ENCODE data around the gene CRELD2. TPM values are rescaled to one million over a fixed set of nuclear protein-coding genes. Genes with fewer than 3 reads are reported as not detected.

CRELD2 gene
- total and polyA plus RNA-seq, 2 experiments from 2014 or later: 35.7 to 47.7 TPM

DNA sequence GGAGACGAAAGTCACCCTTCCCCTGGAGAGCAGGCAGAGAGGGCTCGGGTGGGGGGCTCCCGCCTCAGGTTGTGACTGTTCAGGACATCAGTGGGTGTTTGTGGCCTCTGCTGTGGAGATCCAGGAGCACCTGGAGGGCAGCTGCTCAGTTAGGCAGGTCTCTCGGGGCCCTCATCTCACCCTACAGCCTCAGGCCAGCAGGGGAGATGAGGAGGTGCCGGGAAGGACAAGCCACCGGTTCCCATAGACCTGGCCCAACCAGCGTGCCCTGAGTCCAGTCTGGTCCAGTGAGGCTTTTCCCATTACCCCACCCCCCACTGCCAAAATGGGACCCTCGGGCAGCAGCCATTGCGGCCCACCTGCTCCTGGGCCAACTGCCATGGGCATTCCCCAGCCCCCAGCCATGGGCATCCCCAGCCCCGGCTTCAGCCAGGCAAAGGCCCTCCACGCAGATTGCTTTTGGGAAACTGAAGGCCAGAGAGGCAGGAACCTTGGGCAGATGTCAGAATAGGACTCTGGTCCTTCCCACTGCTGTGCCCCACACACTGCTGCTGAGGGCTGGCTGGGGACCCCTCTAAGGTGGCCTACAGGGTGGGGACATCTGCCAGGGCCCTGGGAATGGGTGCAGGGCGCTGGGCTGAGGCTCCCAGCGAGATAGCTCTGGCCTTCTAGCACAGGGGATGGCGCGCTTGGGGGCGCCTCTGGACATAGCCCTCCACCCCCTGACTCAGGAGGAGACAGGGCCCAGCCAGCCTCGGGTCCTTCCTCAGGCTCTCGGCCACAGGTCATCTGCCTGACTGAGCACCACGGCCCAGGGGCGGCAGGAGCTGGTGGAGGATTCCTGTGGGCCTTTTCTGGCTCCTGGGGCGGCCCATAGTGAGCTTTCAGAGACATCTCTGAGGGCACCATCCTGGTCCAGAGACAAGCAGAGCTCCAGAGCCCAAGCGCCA, 46.9 kb downstream of the CRELD2 start (continued):
- TF ChIP-seq, protein P1, sequence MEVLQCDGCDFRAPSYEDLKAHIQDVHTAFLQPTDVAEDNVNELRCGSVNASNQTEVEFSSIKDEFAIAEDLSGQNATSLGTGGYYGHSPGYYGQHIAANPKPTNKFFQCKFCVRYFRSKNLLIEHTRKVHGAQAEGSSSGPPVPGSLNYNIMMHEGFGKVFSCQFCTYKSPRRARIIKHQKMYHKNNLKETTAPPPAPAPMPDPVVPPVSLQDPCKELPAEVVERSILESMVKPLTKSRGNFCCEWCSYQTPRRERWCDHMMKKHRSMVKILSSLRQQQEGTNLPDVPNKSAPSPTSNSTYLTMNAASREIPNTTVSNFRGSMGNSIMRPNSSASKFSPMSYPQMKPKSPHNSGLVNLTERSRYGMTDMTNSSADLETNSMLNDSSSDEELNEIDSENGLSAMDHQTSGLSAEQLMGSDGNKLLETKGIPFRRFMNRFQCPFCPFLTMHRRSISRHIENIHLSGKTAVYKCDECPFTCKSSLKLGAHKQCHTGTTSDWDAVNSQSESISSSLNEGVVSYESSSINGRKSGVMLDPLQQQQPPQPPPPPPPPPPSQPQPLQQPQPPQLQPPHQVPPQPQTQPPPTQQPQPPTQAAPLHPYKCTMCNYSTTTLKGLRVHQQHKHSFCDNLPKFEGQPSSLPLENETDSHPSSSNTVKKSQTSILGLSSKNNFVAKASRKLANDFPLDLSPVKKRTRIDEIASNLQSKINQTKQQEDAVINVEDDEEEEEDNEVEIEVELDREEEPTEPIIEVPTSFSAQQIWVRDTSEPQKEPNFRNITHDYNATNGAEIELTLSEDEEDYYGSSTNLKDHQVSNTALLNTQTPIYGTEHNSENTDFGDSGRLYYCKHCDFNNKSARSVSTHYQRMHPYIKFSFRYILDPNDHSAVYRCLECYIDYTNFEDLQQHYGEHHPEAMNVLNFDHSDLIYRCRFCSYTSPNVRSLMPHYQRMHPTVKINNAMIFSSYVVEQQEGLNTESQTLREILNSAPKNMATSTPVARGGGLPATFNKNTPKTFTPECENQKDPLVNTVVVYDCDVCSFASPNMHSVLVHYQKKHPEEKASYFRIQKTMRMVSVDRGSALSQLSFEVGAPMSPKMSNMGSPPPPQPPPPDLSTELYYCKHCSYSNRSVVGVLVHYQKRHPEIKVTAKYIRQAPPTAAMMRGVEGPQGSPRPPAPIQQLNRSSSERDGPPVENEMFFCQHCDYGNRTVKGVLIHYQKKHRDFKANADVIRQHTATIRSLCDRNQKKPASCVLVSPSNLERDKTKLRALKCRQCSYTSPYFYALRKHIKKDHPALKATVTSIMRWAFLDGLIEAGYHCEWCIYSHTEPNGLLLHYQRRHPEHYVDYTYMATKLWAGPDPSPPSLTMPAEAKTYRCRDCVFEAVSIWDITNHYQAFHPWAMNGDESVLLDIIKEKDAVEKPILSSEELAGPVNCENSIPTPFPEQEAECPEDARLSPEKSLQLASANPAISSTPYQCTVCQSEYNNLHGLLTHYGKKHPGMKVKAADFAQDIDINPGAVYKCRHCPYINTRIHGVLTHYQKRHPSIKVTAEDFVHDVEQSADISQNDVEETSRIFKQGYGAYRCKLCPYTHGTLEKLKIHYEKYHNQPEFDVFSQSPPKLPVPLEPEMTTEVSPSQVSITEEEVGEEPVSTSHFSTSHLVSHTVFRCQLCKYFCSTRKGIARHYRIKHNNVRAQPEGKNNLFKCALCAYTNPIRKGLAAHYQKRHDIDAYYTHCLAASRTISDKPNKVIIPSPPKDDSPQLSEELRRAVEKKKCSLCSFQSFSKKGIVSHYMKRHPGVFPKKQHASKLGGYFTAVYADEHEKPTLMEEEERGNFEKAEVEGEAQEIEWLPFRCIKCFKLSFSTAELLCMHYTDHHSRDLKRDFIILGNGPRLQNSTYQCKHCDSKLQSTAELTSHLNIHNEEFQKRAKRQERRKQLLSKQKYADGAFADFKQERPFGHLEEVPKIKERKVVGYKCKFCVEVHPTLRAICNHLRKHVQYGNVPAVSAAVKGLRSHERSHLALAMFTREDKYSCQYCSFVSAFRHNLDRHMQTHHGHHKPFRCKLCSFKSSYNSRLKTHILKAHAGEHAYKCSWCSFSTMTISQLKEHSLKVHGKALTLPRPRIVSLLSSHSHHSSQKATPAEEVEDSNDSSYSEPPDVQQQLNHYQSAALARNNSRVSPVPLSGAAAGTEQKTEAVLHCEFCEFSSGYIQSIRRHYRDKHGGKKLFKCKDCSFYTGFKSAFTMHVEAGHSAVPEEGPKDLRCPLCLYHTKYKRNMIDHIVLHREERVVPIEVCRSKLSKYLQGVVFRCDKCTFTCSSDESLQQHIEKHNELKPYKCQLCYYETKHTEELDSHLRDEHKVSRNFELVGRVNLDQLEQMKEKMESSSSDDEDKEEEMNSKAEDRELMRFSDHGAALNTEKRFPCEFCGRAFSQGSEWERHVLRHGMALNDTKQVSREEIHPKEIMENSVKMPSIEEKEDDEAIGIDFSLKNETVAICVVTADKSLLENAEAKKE (CRISPR knock-in tag; IDR thresholded peaks at IDR 0.05): no peak
- TF ChIP-seq EZH2 (IDR thresholded peaks at IDR 0.05; ENCODE audit: low read depth, unreplicated experiment): no peak
- no peak for TF ChIP-seq ZNF331 (CRISPR knock-in tag; IDR thresholded peaks at IDR 0.05; ENCODE audit: low read depth)
- TF ChIP-seq CREB1 (CRISPR knock-in tag; IDR thresholded peaks at IDR 0.05; ENCODE audit: low read depth): no peak
- no peak for TF ChIP-seq POLR2AphosphoS5 (IDR thresholded peaks at IDR 0.05; ENCODE audit: low read depth)
- no peak for TF ChIP-seq STAT1 (IDR thresholded peaks at IDR 0.05; ENCODE audit: unreplicated experiment)
- TF ChIP-seq, protein P2, sequence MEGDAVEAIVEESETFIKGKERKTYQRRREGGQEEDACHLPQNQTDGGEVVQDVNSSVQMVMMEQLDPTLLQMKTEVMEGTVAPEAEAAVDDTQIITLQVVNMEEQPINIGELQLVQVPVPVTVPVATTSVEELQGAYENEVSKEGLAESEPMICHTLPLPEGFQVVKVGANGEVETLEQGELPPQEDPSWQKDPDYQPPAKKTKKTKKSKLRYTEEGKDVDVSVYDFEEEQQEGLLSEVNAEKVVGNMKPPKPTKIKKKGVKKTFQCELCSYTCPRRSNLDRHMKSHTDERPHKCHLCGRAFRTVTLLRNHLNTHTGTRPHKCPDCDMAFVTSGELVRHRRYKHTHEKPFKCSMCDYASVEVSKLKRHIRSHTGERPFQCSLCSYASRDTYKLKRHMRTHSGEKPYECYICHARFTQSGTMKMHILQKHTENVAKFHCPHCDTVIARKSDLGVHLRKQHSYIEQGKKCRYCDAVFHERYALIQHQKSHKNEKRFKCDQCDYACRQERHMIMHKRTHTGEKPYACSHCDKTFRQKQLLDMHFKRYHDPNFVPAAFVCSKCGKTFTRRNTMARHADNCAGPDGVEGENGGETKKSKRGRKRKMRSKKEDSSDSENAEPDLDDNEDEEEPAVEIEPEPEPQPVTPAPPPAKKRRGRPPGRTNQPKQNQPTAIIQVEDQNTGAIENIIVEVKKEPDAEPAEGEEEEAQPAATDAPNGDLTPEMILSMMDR (conservative IDR thresholded peaks at IDR 0.05; ENCODE audit: low read depth in 2 of 2): no peak
- TF ChIP-seq, protein P3, sequence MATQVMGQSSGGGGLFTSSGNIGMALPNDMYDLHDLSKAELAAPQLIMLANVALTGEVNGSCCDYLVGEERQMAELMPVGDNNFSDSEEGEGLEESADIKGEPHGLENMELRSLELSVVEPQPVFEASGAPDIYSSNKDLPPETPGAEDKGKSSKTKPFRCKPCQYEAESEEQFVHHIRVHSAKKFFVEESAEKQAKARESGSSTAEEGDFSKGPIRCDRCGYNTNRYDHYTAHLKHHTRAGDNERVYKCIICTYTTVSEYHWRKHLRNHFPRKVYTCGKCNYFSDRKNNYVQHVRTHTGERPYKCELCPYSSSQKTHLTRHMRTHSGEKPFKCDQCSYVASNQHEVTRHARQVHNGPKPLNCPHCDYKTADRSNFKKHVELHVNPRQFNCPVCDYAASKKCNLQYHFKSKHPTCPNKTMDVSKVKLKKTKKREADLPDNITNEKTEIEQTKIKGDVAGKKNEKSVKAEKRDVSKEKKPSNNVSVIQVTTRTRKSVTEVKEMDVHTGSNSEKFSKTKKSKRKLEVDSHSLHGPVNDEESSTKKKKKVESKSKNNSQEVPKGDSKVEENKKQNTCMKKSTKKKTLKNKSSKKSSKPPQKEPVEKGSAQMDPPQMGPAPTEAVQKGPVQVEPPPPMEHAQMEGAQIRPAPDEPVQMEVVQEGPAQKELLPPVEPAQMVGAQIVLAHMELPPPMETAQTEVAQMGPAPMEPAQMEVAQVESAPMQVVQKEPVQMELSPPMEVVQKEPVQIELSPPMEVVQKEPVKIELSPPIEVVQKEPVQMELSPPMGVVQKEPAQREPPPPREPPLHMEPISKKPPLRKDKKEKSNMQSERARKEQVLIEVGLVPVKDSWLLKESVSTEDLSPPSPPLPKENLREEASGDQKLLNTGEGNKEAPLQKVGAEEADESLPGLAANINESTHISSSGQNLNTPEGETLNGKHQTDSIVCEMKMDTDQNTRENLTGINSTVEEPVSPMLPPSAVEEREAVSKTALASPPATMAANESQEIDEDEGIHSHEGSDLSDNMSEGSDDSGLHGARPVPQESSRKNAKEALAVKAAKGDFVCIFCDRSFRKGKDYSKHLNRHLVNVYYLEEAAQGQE (IDR thresholded peaks at IDR 0.05; ENCODE audit: unreplicated experiment): no peak
- no peak for TF ChIP-seq NANOG (IDR thresholded peaks at IDR 0.05; ENCODE audit: borderline replicate concordance)
- TF ChIP-seq EZH2phosphoT487 (IDR thresholded peaks at IDR 0.05; ENCODE audit: unreplicated experiment): no peak
- TF ChIP-seq ZNF114 (CRISPR knock-in tag; IDR thresholded peaks at IDR 0.05): no peak

Data from GM23338 (cell line).